Tibial nerve (tissue), 4 donors: ENCODE results near the gene TBL2. TPM values are rescaled to one million over a fixed set of nuclear protein-coding genes. Genes with fewer than 3 reads are reported as not detected.
"Not testable (repeated sequence)": the region's sequence is repeated elsewhere in the genome, so short reads cannot be mapped to it uniquely, and the experiment has no call there.

Experiments
- DNase-seq, 2 donors: peaks; one replicate each; pipeline ENCODE4 v3.0.0-alpha.2; 2019; ENCODE audit warnings: low spot score in 2 of 2
- H3K27ac ChIP-seq, 4 donors: fragments of 200-600 bp; sonication (generic) in 3 of 4; one replicate each; pipeline ENCODE4 v1.5.1; 2017 to 2019; ENCODE audit warnings: mild to moderate bottlenecking in 1 of 4
- H3K27me3 ChIP-seq, 2 donors: fragments of 200-600 bp; sonication (generic) in 1 of 2; one replicate each; pipeline versions ENCODE4 v1.5.1 to v1.6.0; 2017 to 2019
- H3K36me3 ChIP-seq, 3 donors: fragments of 200-600 bp; sonication (generic); one replicate each; pipeline ENCODE4 v1.5.1; 2018 to 2019
- H3K4me1 ChIP-seq, 4 donors: fragments of 200-600 bp; sonication (generic) in 3 of 4; one replicate each; pipeline ENCODE4 v1.5.1; 2017 to 2019
- H3K4me3 ChIP-seq, 4 donors: fragments of 200-600 bp; sonication (generic) in 3 of 4; one replicate each; pipeline ENCODE4 v1.5.1; 2017 to 2019; ENCODE audit warnings: mild to moderate bottlenecking in 1 of 4, moderate library complexity in 1 of 4
- H3K9me3 ChIP-seq, 4 donors: fragments of 200-600 bp; sonication (generic) in 3 of 4; one replicate each; pipeline ENCODE4 v1.5.1; 2017 to 2019
- EP300 ChIP-seq, 2 donors: sonication (generic); formaldehyde crosslinking; IDR thresholded peaks; one replicate each; pipeline ENCODE4 v1.6.1; 2017; ENCODE audit warnings: antibody characterized with exemption in 2 of 2, mild to moderate bottlenecking in 1 of 2
- POLR2A ChIP-seq, 2 donors: fragments of 450-650 bp; IDR thresholded peaks; one replicate each; pipeline ENCODE4 v1.6.1; 2017; ENCODE audit warnings: antibody characterized with exemption in 2 of 2, mild to moderate bottlenecking in 2 of 2, moderate library complexity in 2 of 2
- WGBS, 2 donors: methylation state at CpG; one replicate each; pipeline ENCODE4 v1.1.5; 2018; 5-methylcytosine and 5-hydroxymethylcytosine counted together
- total RNA-seq, 4 donors: library from RNA; depleted of rRNA; stranded (reverse); fragments of >200 nt; gene quantifications; one replicate each; pipeline ENCODE4 v1.1.0, GENCODE V29; 2016
- TF ChIP-seq, protein P1 (sequence below), 5 experiments: fragments of 200-600 bp in 3 of 5; fragments of 450-650 bp in 2 of 5; sonication (generic) in 3 of 5; IDR thresholded peaks; one replicate each; pipeline ENCODE4 v1.5.1; 2016 to 2019; ENCODE audit warnings: antibody characterized with exemption in 5 of 5, mild to moderate bottlenecking in 3 of 5, moderate library complexity in 2 of 5

TBL2 gene
- total RNA-seq, 4 donors from 2014 or later, result 36.6 to 70.8 (median 49.2) TPM

DNA sequence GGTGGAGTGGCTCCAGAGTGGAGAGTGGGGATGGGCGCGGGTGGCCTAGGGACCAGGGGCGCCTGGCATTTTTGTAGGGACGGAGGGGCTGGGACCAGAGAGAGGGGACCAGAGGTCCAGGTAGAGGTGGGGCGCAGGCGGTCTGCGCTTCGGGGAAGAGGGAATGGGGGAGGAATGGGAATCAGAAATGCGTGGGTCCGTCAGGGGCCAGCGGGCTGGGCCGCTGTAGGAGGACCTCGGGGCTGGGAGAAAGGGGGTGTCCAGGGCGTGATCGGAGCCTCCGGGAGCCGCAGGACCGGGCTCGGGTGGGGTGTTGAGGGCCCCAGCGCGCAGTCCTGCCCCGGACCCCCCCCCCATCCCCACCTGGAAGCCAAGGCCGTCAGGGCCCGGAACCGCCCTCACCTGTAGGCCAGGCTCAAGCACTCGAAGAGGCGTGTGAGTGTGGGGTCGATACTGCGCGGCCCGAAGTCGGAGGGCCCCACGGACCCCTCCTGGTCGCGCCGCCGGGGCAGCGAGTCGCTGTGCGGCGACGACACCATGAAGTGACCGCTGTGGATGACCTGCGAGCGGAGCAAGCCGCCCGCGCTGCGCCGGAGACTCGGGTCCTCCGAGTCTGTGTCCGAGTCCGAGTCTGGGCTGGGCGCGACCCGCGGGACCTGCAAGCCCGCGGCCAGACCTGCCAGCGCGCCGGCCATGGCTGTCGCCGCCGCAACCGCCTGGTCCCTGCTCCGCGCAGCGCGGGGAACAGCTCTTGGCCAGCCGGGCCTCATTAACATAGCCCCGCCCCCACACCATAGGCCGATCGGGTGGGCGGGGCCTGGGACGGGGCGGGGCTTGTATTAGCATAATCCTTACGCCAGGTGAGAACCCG is 45.7 kb upstream of the TBL2 start, which contains the start of gene MLXIPL:
TSS of gene MLXIPL (minus strand) at position 725 of the 871 bp plus-strand sequence. CDS start at position 695, 30 bp downstream.
- Histone ChIP-seq H3K4me1 (peaks cover 0 to 23% (median 13%) of the 10 kb centered on the region in 4 donors), H3K4me3 (peak within 1 kb of the TSS; percentile 15 to 48 (median 33)), H3K27ac (peak within 1 kb of the TSS in 1 of 4 donors; percentile 64), H3K9me3 (no peaks in the 10 kb centered on the region), H3K27me3 (peaks cover 0 to 91% of the 10 kb centered on the region in 2 donors), H3K36me3 (no peaks in the 10 kb centered on the region)
- peak; percentile 24 to 62 for DNase-seq
- TF ChIP-seq POLR2A (IDR thresholded peaks at IDR 0.05) (no peak), EP300 (IDR thresholded peaks at IDR 0.05) (no peak)
- TF ChIP-seq, protein P1, sequence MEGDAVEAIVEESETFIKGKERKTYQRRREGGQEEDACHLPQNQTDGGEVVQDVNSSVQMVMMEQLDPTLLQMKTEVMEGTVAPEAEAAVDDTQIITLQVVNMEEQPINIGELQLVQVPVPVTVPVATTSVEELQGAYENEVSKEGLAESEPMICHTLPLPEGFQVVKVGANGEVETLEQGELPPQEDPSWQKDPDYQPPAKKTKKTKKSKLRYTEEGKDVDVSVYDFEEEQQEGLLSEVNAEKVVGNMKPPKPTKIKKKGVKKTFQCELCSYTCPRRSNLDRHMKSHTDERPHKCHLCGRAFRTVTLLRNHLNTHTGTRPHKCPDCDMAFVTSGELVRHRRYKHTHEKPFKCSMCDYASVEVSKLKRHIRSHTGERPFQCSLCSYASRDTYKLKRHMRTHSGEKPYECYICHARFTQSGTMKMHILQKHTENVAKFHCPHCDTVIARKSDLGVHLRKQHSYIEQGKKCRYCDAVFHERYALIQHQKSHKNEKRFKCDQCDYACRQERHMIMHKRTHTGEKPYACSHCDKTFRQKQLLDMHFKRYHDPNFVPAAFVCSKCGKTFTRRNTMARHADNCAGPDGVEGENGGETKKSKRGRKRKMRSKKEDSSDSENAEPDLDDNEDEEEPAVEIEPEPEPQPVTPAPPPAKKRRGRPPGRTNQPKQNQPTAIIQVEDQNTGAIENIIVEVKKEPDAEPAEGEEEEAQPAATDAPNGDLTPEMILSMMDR (IDR thresholded peaks at IDR 0.05), result no peak
- WGBS, 2 donors, result 4% methylated on average over 20 to 53 of the region's 80 CpGs

DNA sequence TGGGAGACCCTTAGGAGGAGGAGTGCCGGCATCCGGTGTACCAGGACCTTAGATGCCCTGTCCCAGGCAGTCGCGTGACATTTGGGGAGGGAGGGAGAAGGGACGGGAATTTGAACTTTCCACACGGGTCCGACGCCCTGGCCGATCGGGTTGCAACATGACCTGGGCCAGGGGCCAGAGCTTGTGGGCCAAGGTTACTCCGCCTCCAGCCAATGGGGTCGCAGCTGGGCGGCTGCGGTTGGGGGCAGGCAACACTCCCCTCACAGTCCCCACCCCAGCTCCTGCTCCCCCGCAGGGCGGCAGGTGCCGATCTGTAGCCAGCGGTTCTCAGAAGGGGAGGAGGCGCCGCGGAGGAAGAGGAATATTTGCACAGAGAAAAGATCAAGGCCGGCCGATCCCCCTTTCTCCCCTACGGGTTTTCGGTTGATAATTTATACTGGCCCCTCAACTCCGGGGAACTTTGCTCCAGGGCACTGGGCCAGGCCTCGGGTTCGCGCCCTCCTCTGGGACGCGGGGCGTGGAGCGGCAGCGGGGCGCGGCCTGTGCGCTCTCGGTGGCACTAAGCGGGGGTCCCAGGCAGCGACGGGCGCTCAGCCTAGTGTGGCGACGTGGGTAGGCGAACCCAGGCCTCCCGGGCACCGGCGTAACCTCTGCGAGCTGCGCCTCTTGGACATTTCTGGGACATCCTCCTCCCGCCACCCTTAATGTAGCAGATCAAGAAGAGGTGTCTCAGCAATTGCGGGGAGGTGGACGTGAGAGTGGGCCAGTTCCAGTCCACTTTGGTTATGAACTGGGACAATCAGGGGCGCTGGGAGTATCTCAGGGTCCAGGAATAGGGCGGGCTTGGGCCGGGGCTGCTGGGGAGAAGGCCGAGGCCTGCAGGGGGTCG is 44.8 kb upstream of the TBL2 start:
- Histone ChIP-seq H3K36me3 (no peaks in the 10 kb centered on the region), H3K9me3 (no peaks in the 10 kb centered on the region), H3K4me3 (peak overlapping the region in 2 of 4 donors; percentile 46 to 48), H3K27ac (peak overlapping the region in 1 of 4 donors; percentile 64), H3K4me1 (peaks cover 0 to 23% (median 13%) of the 10 kb centered on the region in 4 donors), H3K27me3 (peaks cover 0 to 86% of the 10 kb centered on the region in 2 donors)
- TF ChIP-seq, protein P1 (IDR thresholded peaks at IDR 0.05), result no peak
- TF ChIP-seq EP300 (IDR thresholded peaks at IDR 0.05), result no peak
- no peak for TF ChIP-seq POLR2A (IDR thresholded peaks at IDR 0.05)
- WGBS, 2 donors, result 6 to 7% methylated on average over 40 to 51 of the region's 58 CpGs
- peak in 1 of 2 donors; percentile 46 for DNase-seq

DNA sequence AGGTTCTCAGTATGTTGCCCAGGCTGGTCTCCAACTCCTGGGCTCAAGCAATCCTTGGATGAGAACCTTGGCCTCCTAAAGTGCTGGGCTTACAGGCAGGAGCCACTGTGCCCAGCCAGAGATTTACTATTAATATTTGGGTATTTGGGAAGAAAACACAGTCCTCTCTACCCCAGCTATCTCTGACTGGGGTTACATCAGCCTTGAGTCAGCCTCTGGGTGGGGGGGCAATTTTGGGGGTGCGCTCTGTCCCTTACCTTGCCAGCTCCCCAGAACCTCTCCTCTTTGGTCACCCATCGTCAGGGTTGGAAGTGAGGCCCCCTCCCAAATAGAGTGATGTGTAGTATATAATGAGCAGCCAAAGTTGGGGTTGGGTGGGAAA is 44.1 kb upstream of the TBL2 start:
- Histone ChIP-seq H3K27me3 (peaks cover 0 to 81% of the 10 kb centered on the region in 2 donors), H3K4me1 (peaks cover 0 to 23% (median 13%) of the 10 kb centered on the region in 4 donors), H3K36me3 (no peaks in the 10 kb centered on the region), H3K4me3 (peak overlapping the region in 1 of 4 donors; percentile 48), H3K9me3 (no peaks in the 10 kb centered on the region), H3K27ac (no peak overlapping the region)
- WGBS, 2 donors, result 31 to 34% methylated on average over 2 of the region's 2 CpGs
- DNase-seq, result no peak
- TF ChIP-seq POLR2A (IDR thresholded peaks at IDR 0.05) (no peak), EP300 (IDR thresholded peaks at IDR 0.05) (no peak)
- TF ChIP-seq, protein P1 (IDR thresholded peaks at IDR 0.05), result no peak

DNA sequence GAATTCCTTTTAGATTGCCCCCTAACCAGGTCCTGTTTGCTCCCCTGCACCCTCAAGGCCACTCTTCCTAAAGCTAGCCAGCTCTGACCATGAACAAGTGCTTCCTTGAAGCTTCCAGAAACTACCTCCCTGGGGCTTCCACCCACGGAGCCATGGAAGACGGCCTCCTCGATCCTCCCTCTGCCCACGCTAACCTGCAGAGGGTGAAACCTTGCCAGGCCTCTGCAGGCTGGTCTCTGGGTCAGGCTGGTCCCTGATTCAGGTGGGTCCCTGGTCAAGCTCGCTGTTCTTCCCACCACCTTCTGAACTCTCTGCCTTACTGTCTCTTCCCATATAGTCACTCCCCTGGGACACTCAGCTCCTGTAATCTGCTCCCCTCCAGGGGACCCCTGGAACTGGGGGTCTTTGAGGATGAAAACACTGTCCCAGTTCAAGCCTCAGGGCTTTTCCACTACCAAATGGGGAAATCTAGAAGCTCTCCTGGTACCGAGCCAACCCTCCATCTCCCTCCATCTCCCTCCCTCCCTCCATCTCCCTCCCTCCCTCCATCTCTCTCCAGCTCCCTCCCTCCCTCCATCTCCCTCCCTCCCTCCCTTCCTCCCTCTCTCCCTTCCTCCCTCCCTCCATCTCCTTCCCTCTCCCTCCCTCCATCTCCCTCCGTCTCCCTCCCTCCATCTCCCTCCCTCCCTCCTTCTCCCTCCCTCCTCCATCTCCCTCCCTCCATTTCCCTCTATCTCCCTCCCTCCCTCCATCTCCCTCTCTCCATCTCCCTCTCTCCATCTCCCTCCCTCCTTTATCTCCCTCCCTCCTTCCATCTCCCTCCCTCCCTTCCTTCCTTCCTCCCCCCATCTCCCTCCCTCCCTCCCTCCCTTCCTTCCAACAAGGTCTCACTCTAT is 43.0 kb upstream of the TBL2 start:
- no peak overlapping the region for H3K4me3 ChIP-seq
- TF ChIP-seq, protein P1 (IDR thresholded peaks at IDR 0.05), result no peak
- TF ChIP-seq POLR2A (IDR thresholded peaks at IDR 0.05), result no peak
- no peak for TF ChIP-seq EP300 (IDR thresholded peaks at IDR 0.05)
- H3K27ac ChIP-seq, result no peak overlapping the region
- H3K36me3 ChIP-seq, result no peaks in the 10 kb centered on the region
- H3K27me3 ChIP-seq, result peaks cover 0 to 70% of the 10 kb centered on the region in 2 donors
- H3K4me1 ChIP-seq, result peaks cover 0 to 23% (median 13%) of the 10 kb centered on the region in 4 donors
- no peaks in the 10 kb centered on the region for H3K9me3 ChIP-seq
- DNase-seq, result no peak
- 27 to 39% methylated on average over 7 of the region's 7 CpGs for WGBS, 2 donors

DNA sequence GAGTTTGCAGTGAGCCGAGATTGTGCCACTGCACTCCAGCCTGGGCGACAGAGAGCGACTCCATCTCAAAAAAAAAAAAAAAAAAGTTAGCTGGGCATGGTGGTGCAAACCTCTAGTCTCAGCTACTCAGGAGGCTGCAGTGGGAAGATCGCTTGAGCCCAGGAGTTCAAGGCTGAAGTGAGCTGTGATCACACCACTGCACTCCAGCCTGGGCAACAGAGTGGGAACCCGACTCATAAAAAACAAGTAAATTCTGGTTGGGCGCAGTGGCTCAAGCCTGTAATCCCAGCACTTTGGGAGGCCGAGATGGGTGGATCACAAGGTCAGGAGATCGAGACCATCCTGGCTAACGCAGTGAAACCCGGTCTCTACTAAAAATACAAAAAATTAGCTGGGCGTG is 41.0 kb upstream of the TBL2 start:
- WGBS, 2 donors, result 83 to 86% methylated on average over 11 of the region's 11 CpGs
- Histone ChIP-seq H3K4me1 (peaks cover 0 to 21% (median 13%) of the 10 kb centered on the region in 4 donors), H3K27me3 (peaks cover 0 to 59% of the 10 kb centered on the region in 2 donors)
- not testable (repeated sequence) for DNase-seq, H3K9me3 ChIP-seq, H3K27ac ChIP-seq, H3K4me3 ChIP-seq, H3K36me3 ChIP-seq
